Mesothelial cell of epicardium (in vitro differentiated cells): Measurements from ENCODE around the gene TOMM40. TPM values are rescaled to one million over a fixed set of nuclear protein-coding genes. Genes with fewer than 3 reads are reported as not detected.
"Not testable (repeated sequence)": the region's sequence is repeated elsewhere in the genome, so short reads cannot be mapped to it uniquely, and the experiment has no call there.

Experiments
- DNase-seq, 2 experiments: peaks; one replicate each; pipeline ENCODE4 v3.0.0; 2021; ENCODE audit warnings: low spot score in 2 of 2; ENCODE audit not compliant: unreplicated experiment in 2 of 2
- H3K27ac Mint-ChIP-seq: 2 replicates; pipeline ENCODE4 v1.8.0; 2021; ENCODE audit warnings: mixed read lengths
- H3K27me3 Mint-ChIP-seq: 2 replicates; pipeline ENCODE4 v1.8.0; 2021; ENCODE audit warnings: low read depth, mixed read lengths
- H3K36me3 Mint-ChIP-seq: 2 replicates; pipeline ENCODE4 v1.8.0; 2021; ENCODE audit warnings: mixed read lengths
- H3K4me1 Mint-ChIP-seq: 2 replicates; pipeline ENCODE4 v1.8.0; 2021; ENCODE audit warnings: mixed read lengths
- H3K4me3 Mint-ChIP-seq: 2 replicates; pipeline ENCODE4 v1.8.0; 2021; ENCODE audit warnings: mild to moderate bottlenecking, moderate library complexity, mixed read lengths
- H3K9me3 Mint-ChIP-seq: 2 replicates; pipeline ENCODE4 v1.8.0; 2021; ENCODE audit warnings: mixed read lengths
- CTCF ChIP-seq: fragments of 200-600 bp; sonication (generic); IDR thresholded peaks from one replicate; pipeline ENCODE4 v1.5.0; 2021; ENCODE audit warnings: antibody characterized with exemption; ENCODE audit not compliant: unreplicated experiment
- total RNA-seq: library from RNA; stranded (reverse); gene quantifications from 3 replicates; pipeline ENCODE4 v1.2.1, GENCODE V29; 2021

Gene TOMM40
- total RNA-seq, 1 donor from 2014 or later: 47.8 TPM

GRCh38 chr19:44855606-44856005, 35.4 kb upstream of the TOMM40 start:
- H3K4me1 Mint-ChIP-seq: peaks cover 16% of the 10 kb centered on the region
- peaks cover 24% of the 10 kb centered on the region for H3K36me3 Mint-ChIP-seq
- peak overlapping the region; percentile 51 for H3K27ac Mint-ChIP-seq

GRCh38 chr19:44856421-44857083, 34.5 kb upstream of the TOMM40 start:
- H3K27me3 Mint-ChIP-seq: no peaks in the 10 kb centered on the region
- peaks cover 33% of the 10 kb centered on the region for H3K36me3 Mint-ChIP-seq
- H3K9me3 Mint-ChIP-seq: no peaks in the 10 kb centered on the region
- no peak for TF ChIP-seq CTCF
- no peak for DNase-seq
- H3K27ac Mint-ChIP-seq: peak overlapping the region; percentile 66
- peaks cover 18% of the 10 kb centered on the region for H3K4me1 Mint-ChIP-seq
- H3K4me3 Mint-ChIP-seq: no peak overlapping the region

More at GRCh38 chr19:44855606-44856005, 35.4 kb upstream of the TOMM40 start:
- TF ChIP-seq CTCF: no peak
- Mint-ChIP-seq H3K4me3 (no peak overlapping the region), H3K27me3 (no peaks in the 10 kb centered on the region), H3K9me3 (no peaks in the 10 kb centered on the region)
- no peak for DNase-seq

- Mint-ChIP-seq H3K36me3 (peaks cover 37% of the 10 kb centered on the region), H3K4me3 (no peak overlapping the region), H3K4me1 (peaks cover 14% of the 10 kb centered on the region), H3K27ac (no peak overlapping the region), H3K27me3 (no peaks in the 10 kb centered on the region), H3K9me3 (no peaks in the 10 kb centered on the region)
- no peak for DNase-seq
- TF ChIP-seq CTCF: no peak
These were observed 33.2 kb upstream of the TOMM40 start for GRCh38 chr19:44857837-44858236.

GRCh38 chr19:44861576-44861975, 29.5 kb upstream of the TOMM40 start:
- Mint-ChIP-seq H3K4me1 (peaks cover 10% of the 10 kb centered on the region), H3K36me3 (peaks cover 40% of the 10 kb centered on the region), H3K27ac (peak overlapping the region; percentile 81)
- not testable (repeated sequence) for H3K4me3 Mint-ChIP-seq, DNase-seq, H3K27me3 Mint-ChIP-seq, H3K9me3 Mint-ChIP-seq

- DNase-seq: no peak
- H3K27ac Mint-ChIP-seq: no peak overlapping the region
- peaks cover 50% of the 10 kb centered on the region for H3K36me3 Mint-ChIP-seq
These were observed 27.1 kb upstream of the TOMM40 start for GRCh38 chr19:44863990-44864389.

More at GRCh38 chr19:44863990-44864389, 27.1 kb upstream of the TOMM40 start:
- no peak for TF ChIP-seq CTCF
- no peaks in the 10 kb centered on the region for H3K27me3 Mint-ChIP-seq
- peaks cover 10% of the 10 kb centered on the region for H3K4me1 Mint-ChIP-seq
- H3K9me3 Mint-ChIP-seq: no peaks in the 10 kb centered on the region
- no peak overlapping the region for H3K4me3 Mint-ChIP-seq
